Ramos (cell line): Measurements from ENCODE around the gene ACTN4.

Experiments
- in situ Hi-C: fragments of 300-500 bp; cut with MboI; formaldehyde crosslinking; loops from one replicate; pipeline ENCODE4 v1.14.3; 2022; ENCODE audit warnings: low sequenced_read_pairs; ENCODE audit not compliant: unreplicated experiment

ACTN4 gene

DNA sequence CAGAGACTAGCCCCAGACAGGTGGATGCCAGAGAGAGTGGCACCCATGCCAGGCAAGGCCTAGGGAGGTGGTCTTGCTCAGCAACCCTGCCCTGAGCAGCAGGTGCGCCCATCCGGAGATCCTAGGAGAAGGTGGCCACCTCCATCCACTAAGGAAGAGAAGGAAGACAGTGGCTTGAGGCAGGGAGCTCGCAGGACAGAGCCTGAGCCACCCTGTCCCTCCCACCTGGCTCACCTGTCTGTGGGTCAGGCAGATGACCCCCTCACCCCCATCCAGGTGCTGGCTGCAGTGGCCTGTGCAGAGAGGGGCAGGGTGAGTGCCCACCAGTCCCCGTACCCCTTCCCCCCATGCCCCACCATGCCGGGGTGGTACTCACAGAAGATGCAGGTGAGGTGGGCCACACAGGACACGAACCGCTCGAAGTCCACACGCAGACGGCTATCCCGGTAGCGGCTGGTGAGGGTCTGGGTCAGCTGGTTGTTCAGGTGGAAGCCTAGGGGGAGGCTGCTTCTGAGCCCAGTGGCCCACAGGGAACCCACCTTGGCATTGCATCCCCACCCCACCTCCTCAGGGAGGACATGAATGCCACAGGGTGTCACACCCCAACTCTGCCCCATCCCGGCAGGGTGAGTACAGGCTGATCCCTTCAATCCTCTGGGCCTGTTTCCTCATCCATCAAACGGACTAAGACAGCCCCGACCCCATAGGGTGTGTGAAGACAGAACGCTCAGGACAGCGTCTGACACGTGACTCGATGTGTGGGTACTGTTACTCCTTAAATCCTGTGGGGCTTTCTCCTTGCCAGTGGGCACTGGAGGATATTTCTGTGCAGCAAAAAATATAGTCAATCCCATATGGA, 83.5 kb downstream of the ACTN4 start:
- in situ Hi-C loops: no loop called here

DNA sequence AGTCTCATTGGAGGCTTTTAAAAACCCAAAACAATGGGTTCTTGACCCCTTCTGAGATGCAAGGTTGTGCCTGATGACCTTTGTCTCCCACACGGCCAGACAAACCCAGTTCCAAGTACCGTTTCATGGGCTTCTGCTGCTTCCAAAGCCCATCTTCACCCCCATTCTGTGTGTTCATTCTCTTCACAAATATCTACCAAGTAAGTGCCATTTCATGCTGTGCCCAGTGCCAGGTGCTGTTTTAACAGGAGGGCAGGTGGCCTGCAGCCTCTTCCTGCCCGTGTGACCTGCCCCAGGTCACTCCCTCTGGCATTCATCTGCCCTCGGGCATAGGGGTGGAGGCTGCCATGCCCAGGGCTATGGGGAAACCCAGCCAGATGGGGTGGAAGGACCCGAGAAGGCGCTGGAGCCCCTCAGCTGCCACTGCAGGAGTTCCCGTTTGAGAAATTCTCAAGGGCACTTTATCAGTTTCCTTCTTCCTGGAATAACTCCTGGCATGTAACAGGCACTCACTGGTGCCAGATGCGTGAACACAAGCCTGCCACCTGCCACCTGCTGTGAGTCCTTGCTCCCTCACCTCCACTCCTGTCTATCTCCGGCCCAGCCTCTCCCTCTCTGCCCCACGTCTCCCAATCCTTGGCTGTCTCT, 84.3 kb downstream of the ACTN4 start:
- in situ Hi-C loops: no loop called here

DNA sequence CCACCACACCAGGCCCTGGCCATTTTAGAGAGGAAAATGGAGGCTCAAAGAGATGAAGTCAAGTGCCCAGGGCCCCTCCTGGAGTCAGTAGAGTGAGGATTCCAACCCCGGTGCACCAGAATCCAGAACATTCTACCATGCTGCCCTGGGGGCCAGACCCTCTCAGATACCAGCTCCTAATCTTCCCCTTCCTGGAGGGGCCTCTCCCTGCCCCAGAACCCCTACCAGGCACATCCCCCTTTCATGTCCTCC, 85.7 kb downstream of the ACTN4 start:
- in situ Hi-C loops: no loop called here

DNA sequence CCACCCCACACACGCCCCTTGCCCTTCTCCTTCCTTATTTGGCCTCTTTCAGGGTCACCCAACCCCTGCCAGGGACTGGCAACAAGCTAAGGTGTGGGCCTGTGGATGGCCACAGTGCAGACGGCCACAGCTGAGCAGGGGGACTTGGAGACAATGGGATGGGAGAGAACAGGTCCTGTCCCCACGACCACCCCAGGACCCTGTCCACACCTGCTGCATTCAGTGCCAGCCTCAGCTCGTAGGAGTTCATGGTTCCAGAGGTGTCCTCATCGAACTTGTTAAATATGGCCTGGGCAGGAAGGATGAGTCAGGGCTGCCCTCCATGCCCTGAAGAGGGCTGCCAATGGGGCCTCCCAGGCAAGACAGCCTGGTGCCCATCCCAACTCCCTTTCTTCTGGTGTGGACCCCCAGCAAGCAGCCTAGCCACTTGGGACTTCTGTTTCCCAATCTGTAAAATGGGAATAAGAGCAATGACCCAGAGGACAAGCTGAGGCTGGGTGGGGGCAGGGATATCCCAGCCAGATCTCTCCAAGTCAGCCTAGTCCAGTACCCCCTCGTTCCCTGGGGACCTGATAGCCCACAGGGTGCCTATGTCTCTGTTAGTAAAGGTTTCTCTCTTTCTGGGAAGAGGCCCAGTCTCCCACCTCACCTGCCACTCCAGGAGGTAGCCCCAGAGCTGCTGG, 86.2 kb downstream of the ACTN4 start:
- in situ Hi-C loops: no loop called here

DNA sequence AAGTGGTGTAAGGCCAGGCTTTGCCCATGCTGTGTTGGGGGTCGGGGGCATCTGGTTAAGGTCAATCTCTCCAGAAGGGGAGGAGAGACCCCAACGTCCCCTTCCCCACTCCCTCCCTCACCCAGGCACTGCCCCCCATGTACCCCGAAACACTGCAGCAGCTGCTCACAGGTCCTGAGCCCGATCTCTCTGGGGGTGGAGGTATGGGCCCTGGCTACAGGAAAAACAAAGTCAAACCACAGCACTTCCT, 86.7 kb downstream of the ACTN4 start:
- in situ Hi-C loops: no loop called here

DNA sequence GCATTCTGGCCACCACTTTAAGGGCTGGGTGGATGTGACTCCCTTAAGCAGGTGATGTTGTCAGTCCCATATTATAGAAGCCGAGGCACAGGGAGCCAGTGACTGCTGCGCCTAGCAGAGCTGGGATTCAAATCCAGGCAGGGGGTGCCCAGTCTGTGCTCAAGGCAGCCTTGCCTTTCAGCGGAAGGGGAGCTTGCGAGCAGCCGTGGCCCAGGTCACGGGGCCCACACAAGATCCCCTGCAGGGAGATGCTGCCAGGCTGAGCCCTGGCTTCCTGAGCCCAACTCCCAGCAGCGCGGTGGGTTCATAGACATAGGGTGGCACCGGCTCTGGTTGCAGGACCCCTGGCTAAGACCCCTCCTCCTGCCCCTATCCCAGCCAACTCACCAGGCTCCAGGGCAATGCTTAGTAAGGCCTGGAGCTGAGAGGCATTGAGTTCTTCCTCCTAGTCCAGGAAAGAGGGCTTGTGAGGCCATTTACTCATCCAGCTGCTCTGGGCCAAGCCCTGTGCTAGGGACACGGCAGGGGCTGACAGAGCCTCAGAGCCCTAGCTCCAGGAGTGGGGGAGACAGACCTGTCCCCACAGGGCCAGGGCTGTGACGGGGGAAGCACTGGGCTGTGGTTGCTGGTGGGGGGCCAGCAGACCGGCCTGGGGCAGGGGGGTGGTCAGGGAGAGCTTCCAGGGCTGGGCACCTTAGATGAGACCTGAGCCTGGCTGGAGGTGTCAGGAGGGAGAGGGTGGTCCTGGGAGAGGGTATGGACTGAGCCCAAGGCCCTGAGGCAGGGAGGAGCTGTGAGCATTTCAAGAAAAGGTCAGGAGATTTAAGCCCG, 87.2 kb downstream of the ACTN4 start:
- in situ Hi-C loops: no loop called here

DNA sequence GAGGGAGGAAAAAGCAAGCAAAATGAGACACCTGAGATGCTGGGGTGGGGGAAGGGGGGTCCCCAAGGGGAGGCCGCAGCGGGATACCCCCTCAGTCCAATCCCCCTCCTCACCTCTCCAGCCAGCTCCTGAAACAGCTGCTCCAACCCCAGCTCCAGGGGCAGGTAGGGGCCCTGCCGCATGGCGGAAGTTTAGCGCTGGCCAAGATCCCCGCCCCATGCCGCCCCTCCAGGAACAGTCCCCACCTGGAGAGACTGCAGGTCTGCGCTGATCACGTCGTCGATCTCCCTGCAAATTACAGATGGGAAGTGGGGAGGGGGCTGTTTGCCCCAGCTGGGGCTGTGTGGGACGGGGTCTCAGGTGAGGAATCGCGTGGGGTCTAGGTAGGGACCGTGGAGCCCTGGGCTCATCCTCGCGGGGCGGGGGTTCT, 87.8 kb downstream of the ACTN4 start:
- in situ Hi-C loops: no loop called here

DNA sequence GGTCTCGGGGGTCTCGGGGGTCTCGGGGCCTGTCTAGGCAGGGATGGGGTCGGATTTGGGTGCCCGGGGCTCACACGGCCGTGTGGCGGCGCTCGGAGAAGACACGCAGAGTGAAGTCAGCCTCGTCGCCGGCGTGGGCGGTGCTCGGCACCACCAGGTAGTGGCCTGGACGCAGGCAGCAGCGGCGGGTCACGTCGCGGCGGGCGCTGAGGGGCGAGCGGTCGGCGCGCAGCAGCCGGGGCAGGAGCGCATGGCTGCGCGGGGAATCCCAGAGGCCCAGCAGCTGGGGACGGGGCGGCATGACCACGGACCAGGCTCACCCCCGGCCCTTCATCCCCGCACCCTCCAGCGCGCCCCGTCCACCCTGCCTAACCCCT, 88.6 kb downstream of the ACTN4 start:
- in situ Hi-C loops: no loop called here

DNA sequence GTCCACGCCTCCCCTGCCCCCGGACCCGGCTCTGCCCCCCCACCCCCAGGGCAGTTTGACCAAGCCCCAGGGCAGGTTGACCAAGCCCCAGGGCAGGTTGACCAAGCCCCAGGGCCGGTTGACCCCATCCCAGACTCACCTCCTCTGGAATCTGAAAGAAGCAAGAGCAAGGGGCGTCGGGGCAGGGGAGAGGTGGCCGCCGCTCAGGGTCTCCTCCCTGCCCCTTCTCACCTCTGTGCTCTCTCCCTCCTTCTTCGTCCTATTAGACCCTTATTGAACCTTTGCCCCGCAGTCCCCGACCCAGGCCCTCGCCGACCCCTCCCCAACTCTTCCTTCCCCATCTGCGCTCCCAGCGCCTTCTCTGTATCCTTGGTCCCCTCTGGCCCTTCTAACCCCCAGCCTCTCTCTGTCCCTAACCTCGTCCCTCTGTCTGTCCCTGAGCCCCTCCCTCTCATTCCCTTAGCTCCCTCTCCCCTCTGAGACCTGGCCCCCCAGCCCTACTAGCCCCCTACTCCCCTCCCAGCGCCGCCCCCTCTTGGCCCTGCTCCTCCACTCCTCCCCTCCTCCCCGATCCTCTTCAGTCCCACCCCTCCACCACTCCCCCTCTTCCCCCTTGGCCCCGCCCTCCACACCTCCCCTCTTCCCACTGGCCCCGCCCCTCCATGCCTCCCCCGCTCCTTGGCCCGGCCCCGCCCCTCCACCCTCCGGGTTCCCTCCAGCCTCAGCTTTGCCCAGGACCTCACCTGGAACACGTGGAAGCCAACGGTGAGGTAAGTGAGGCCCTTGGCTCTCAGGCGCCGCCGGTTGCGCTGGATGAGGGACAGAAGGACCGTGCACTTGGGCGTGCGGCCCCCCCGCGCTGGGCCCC, 89.2 kb downstream of the ACTN4 start:
- in situ Hi-C loops: no loop called here

DNA sequence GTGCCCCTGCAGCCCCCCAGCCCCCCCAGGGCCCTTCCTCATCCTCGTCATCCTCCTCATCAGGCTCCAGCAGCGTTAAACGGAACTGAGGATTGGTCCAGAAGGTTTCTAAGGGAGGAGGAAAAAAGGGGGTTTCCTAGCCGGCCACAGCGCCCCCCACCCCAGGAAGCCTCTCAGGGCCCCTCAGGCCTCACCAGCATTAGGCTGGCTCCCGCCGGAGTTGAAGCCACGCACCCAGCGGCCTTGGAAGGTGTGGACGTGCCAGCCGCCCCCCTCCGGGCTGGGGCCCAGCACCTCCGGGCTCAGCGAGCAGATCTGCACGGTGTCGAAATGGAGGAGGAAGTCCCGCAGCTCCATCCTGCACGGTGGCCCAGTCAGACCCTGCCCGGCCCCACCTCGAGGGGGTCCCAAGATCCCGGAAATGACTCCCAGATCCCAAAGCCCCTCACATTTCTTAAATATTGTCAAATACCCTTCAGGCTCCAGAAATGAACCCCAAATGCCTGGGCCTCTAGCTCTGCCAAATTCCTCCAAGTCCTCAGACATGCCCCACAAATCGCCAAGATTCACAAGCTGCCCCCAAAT, 89.9 kb downstream of the ACTN4 start:
- in situ Hi-C loops: no loop called here

DNA sequence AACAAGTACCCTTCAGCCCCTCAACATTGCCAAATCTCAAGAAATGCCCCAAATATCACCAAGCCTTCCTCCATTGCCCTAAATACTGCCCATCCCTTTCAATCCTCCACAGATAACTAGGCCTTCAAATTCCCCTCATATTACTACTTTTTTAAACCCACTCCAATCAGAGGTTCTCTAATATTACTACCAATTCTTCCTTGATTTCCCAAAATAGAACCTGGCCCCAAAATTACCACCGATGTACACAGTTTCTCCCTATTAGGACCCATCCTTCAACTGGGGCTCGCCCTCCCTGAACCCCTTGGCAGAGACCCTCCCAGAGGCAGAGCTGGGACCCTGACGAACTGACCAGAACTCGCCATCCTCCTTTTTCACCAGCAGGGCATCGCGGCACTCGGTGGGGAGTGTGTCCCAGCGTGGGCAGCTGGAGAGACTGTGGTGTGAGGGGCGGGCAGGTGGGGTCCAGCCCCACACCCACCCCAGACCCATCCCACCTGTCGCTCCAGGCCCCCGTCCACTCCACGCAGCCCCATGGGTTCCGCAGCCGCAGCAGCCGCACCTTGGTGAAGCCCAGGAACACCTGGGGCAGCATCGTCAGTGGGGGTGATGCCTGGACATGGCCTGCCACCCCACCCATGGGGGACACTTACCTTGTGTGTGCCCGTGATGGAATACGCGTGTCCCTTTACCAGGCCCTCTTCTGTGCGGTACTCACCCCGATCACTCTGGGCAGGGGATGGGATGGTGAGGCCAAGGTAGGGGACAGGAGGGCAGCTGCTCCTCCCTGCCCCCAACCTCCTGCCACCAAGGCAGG, 90.7 kb downstream of the ACTN4 start:
- in situ Hi-C loops: no loop called here

DNA sequence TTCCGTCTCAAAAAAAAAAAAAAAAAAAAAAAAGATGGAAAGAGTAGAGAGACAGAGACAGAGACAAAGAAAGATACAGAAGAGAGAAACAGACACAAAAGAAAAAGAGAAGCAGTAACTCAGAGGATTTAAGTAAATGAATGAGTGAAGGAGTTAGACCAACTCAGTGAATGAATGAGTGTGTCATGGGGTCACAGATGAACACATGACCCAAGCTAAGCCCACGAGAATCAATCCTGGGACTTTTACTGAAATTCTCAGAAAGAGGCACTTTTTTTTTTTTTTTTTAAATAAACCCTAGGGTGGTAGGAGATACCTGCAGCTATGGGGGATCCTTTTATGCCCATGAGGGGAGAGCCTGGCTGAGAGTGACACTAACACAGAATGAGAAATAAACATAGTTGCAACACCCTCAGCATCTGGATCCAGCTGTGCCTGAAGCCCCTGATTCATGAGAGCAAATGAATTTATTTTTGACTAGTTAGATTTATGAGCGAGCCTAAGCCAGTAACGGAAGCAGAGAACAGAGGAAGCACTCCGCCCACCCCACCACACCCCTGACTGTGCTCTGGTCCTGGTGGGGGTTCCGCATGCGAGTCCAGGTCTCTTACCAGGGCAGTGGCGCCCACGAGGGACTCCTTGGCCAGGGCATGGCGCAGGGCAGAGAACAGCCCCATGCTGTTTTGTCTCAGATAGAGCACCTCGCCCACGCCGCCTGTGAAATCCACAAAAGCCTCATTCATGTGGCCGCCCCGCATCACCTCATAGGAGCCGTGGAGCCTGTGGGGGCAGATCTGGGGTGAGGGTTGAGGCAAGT, 92.2 kb downstream of the ACTN4 start:
- in situ Hi-C loops: no loop called here

DNA sequence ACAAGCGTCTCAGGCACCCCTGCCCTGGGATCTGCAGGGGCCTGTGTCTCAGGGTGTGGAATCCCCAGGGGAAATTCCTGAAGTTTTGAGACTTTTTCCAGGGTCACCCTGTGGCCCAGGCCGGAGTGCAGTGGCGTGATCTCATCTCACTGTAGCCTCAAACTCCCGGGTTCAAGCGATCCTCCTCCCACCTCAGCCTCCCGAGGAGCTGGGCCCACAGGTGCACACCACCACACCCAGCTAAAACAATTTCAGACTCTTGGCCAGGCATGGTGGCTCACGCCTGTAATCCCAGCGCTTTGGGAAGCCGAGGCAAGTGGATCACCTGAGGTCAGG, 92.8 kb downstream of the ACTN4 start:
- in situ Hi-C loops: no loop called here

DNA sequence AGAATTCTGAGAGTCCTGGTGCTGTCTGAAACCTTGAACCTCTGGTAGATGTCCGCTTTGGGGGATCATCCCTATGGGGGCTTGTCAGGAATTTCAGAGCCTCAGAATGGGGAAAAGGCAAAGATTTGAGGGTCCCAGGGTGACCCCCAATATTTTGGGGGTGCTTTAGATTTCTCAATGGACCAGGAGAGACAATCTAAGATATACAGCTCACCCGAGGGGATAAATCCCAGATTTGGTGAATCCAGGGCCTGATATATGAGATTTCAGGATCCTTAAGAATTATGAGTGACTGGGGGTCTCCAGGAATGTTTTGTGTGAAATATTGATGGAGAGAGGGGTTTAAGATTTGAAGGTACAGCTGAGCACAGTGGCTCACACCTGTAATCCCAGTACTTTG, 93.5 kb downstream of the ACTN4 start:
- in situ Hi-C loops: no loop called here

DNA sequence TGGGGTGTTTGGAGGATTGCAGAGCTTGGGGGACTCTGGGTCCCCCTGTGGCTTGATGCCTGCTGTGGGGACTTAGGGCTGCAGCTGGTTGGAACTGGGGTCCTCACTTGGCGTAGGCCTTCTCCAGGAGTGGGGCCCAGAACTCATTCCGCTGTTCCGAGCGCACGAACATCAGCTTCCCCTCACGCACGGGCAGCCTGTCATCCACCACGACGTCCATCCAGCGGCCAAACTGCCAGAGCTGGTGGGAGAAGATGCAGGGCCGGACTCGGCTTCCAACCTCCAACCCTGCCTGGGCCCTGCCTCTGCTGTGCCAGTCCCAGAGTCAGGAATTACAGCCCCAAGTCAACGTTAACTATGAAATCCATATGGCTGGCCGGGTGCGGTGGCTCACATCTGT, 94.2 kb downstream of the ACTN4 start:
- in situ Hi-C loops: no loop called here

DNA sequence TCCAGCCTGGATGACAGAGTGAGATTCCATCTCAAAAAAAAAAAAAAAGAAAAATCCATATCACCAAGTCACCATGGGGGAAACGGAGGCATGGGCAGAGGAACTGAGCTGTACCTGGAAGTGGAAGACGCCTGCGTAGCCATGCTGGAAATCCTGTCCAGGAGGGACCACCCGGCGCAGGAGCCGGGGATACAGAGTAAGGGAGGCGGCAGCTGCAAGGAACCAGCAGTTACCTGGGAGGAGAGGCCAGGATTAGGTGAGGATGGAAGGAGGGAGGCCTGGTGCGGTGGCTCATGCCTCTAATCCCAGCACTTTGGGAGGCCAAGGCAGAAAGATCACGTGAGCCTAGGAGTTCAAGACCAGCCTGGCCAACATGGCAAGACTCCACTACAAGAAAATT, 94.8 kb downstream of the ACTN4 start:
- in situ Hi-C loops: no loop called here

DNA sequence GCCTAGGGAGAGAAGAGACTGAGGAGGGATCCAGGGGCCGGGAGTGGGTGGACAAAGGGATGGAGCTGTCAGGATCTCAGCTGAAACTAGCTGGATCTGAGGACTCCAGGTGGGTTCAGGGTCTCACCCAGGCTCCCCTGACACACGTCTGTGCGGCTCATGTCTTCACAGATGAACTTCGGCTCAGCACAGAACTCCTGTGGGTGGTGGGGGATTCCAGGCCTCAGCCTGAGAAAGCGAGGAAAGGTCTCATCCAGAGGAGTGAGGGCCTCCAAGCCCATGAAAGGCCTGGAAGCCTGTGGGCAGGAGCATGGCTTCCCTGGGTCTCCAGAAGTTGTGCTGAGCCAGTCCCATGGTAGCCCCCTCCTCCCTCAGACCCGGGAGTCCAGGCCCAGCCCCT, 95.5 kb downstream of the ACTN4 start:
- in situ Hi-C loops: no loop called here
